SK-N-SH treated with all-trans-retinoic acid at 6 μM for 48 hours (cell line): ENCODE results near the gene PLA2G4C.
"Not testable (repeated sequence)": the region's sequence is repeated elsewhere in the genome, so short reads cannot be mapped to it uniquely, and the experiment has no call there.

Source experiments
- ATAC-seq: fragments of 200-7000 bp; cut with Tn5 transposase; 3 replicates; pipeline ENCODE4 v1.9.1; 2020; ENCODE audit warnings: mild to moderate bottlenecking, moderate library complexity
- ARNTL ChIP-seq: fragments of 450-650 bp; formaldehyde crosslinking; IDR thresholded peaks from 2 replicates; pipeline ENCODE4 v1.5.0; 2020; ENCODE audit warnings: low read depth, mild to moderate bottlenecking, moderate library complexity, borderline replicate concordance
- BACH2 ChIP-seq: fragments of 250-450 bp; sonication (Bioruptor Pico); IDR thresholded peaks from 2 replicates; pipeline ENCODE4 v1.9.0; 2021; ENCODE audit warnings: mild to moderate bottlenecking, borderline replicate concordance
- CREB5 ChIP-seq: fragments of 250-450 bp; sonication (Bioruptor Pico); IDR thresholded peaks from 2 replicates; pipeline ENCODE4 v1.5.1; 2020; ENCODE audit warnings: low read depth, mild to moderate bottlenecking, moderate library complexity
- CSDC2 ChIP-seq: fragments of 250-450 bp; sonication (Bioruptor Pico); IDR thresholded peaks from 2 replicates; pipeline ENCODE4 v1.5.0; 2020; ENCODE audit warnings: mild to moderate bottlenecking, moderate library complexity
- ESRRG ChIP-seq: fragments of 250-450 bp; sonication (Bioruptor Pico); IDR thresholded peaks from 2 replicates; pipeline ENCODE4 v1.6.1; 2021; ENCODE audit warnings: mild to moderate bottlenecking
- ISL1 ChIP-seq: fragments of 250-450 bp; sonication (Bioruptor Pico); IDR thresholded peaks from 2 replicates; pipeline ENCODE4 v2.1.2; 2022; ENCODE audit warnings: mild to moderate bottlenecking, moderate library complexity
- OSR1 ChIP-seq: fragments of 250-450 bp; sonication (Bioruptor Pico); IDR thresholded peaks from 2 replicates; pipeline ENCODE4 v1.8.0; 2022; ENCODE audit warnings: moderate library complexity, mild to moderate bottlenecking, inconsistent platforms
- RARB ChIP-seq: fragments of 250-450 bp; sonication (Bioruptor Pico); IDR thresholded peaks from 2 replicates; pipeline ENCODE4 v1.8.0; 2021; ENCODE audit warnings: mild to moderate bottlenecking, moderate library complexity
- SNAI2 ChIP-seq: fragments of 250-450 bp; sonication (Bioruptor Pico); IDR thresholded peaks from 2 replicates; pipeline ENCODE4 v1.5.0; 2020; ENCODE audit warnings: mild to moderate bottlenecking, moderate library complexity
- TCF4 ChIP-seq: fragments of 250-450 bp; sonication (Bioruptor Pico); IDR thresholded peaks from 2 replicates; pipeline ENCODE4 v1.8.0; 2021; ENCODE audit warnings: mild to moderate bottlenecking, moderate library complexity, borderline replicate concordance
- TSHZ2 ChIP-seq: fragments of 250-450 bp; sonication (Bioruptor Pico); IDR thresholded peaks from 2 replicates; pipeline ENCODE4 v1.5.0; 2020; ENCODE audit warnings: mild to moderate bottlenecking, moderate library complexity
- ZC3H10 ChIP-seq: fragments of 250-450 bp; sonication (Bioruptor Pico); IDR thresholded peaks from 2 replicates; pipeline ENCODE4 v1.5.1; 2021; ENCODE audit warnings: mild to moderate bottlenecking, moderate library complexity
- ZFP3 ChIP-seq: fragments of 250-450 bp; sonication (Bioruptor Pico); IDR thresholded peaks from 2 replicates; pipeline ENCODE4 v1.5.0; 2020; ENCODE audit warnings: mild to moderate bottlenecking, moderate library complexity
- ZFP30 ChIP-seq: fragments of 450-650 bp; formaldehyde crosslinking; IDR thresholded peaks from 2 replicates; pipeline ENCODE4 v1.5.0; 2022; ENCODE audit warnings: mild to moderate bottlenecking, moderate library complexity
- ZNF565 ChIP-seq: fragments of 450-650 bp; formaldehyde crosslinking; conservative IDR thresholded peaks from 2 replicates; pipeline ENCODE4 v1.5.0; 2020; ENCODE audit warnings: low read depth, mild to moderate bottlenecking, moderate library complexity
- ZNF70 ChIP-seq: fragments of 450-650 bp; formaldehyde crosslinking; IDR thresholded peaks from 2 replicates; pipeline ENCODE4 v1.5.0; 2020; ENCODE audit warnings: mild to moderate bottlenecking, moderate library complexity
- ZNF8 ChIP-seq: fragments of 450-650 bp; formaldehyde crosslinking; IDR thresholded peaks from 2 replicates; pipeline ENCODE4 v1.5.0; 2020; ENCODE audit warnings: mild to moderate bottlenecking, moderate library complexity

The PLA2G4C gene

GRCh38 chr19:48094855-48095203 lies 15.8 kb downstream of the PLA2G4C start:
- TF ChIP-seq ZNF8 (CRISPR knock-in tag) = no peak
- TF ChIP-seq TSHZ2 (CRISPR knock-in tag) = no peak
- no peak for TF ChIP-seq CSDC2 (CRISPR knock-in tag)
- TF ChIP-seq ZC3H10 (CRISPR knock-in tag) = no peak
- ATAC-seq = no peak

GRCh38 chr19:48094129-48094854 lies 16.3 kb downstream of the PLA2G4C start:
- no peak for TF ChIP-seq TSHZ2 (CRISPR knock-in tag)
- TF ChIP-seq ZFP3 (CRISPR knock-in tag) = no peak
- TF ChIP-seq ZNF565 = no peak
- no peak for TF ChIP-seq CREB5 (CRISPR knock-in tag)
- no peak for TF ChIP-seq TCF4 (CRISPR knock-in tag)
- no peak for TF ChIP-seq ISL1 (CRISPR knock-in tag)
- TF ChIP-seq ARNTL (CRISPR knock-in tag) = no peak
- ATAC-seq = no peak

- peak; percentile 87 for ATAC-seq
Measured at GRCh38 chr19:48091111-48091718, 19.4 kb downstream of the PLA2G4C start.

GRCh38 chr19:48090281-48090802 lies 20.3 kb downstream of the PLA2G4C start:
- TF ChIP-seq BACH2 = no peak
- ATAC-seq = no peak; the same call in 2 of the 3 replicates

GRCh38 chr19:48088991-48089390 lies 21.6 kb downstream of the PLA2G4C start:
- not testable (repeated sequence) for ATAC-seq

- no peak for ATAC-seq
- TF ChIP-seq ARNTL (CRISPR knock-in tag) (no peak), BACH2 (no peak), SNAI2 (CRISPR knock-in tag) (no peak), ESRRG (CRISPR knock-in tag) (no peak), CSDC2 (CRISPR knock-in tag) (no peak), TSHZ2 (CRISPR knock-in tag) (no peak), ZFP3 (CRISPR knock-in tag) (no peak), CREB5 (CRISPR knock-in tag) (no peak), OSR1 (CRISPR knock-in tag) (no peak), ZNF70 (CRISPR knock-in tag) (no peak), ZFP30 (CRISPR knock-in tag) (no peak), ISL1 (CRISPR knock-in tag) (no peak), RARB (CRISPR knock-in tag) (no peak)
Measured at GRCh38 chr19:48085904-48086864, 24.4 kb downstream of the PLA2G4C start.
